GM21737 (cell line): ENCODE measurements around the gene CNTNAP2.

Experiments
- ATAC-seq: cut with Tn5 transposase; IDR thresholded peaks from one replicate; pipeline ENCODE4 v1.9.1; 2021; ENCODE audit warnings: mild to moderate bottlenecking, moderate library complexity; ENCODE audit not compliant: unreplicated experiment

CNTNAP2 gene

GRCh38 chr7:147188467-147188866 is 1071.9 kb downstream of the CNTNAP2 start:
- no peak for ATAC-seq

GRCh38 chr7:147193476-147193875 is 1076.9 kb downstream of the CNTNAP2 start:
- no peak for ATAC-seq

GRCh38 chr7:147196481-147196880 is 1079.9 kb downstream of the CNTNAP2 start:
- no peak for ATAC-seq

GRCh38 chr7:147197006-147197405 is 1080.4 kb downstream of the CNTNAP2 start:
- ATAC-seq: no peak

- no peak for ATAC-seq
Measured at GRCh38 chr7:147199868-147200267, 1083.3 kb downstream of the CNTNAP2 start.

GRCh38 chr7:147207988-147208387 is 1091.4 kb downstream of the CNTNAP2 start:
- ATAC-seq: no peak

GRCh38 chr7:147231275-147231674 is 1114.7 kb downstream of the CNTNAP2 start:
- no peak for ATAC-seq

GRCh38 chr7:147235645-147236382 is 1119.2 kb downstream of the CNTNAP2 start:
- ATAC-seq: no peak

- ATAC-seq: no peak
Measured at GRCh38 chr7:147240468-147240867, 1123.9 kb downstream of the CNTNAP2 start.

- ATAC-seq: no peak
Measured at GRCh38 chr7:147245274-147245673, 1128.7 kb downstream of the CNTNAP2 start.

GRCh38 chr7:147249956-147250355 is 1133.4 kb downstream of the CNTNAP2 start:
- no peak for ATAC-seq

GRCh38 chr7:147251751-147252325 is 1135.2 kb downstream of the CNTNAP2 start:
- no peak for ATAC-seq

- no peak for ATAC-seq
Measured at GRCh38 chr7:147261693-147262092, 1145.1 kb downstream of the CNTNAP2 start.

- ATAC-seq: no peak
Measured at GRCh38 chr7:147265528-147265927, 1148.9 kb downstream of the CNTNAP2 start.

GRCh38 chr7:147276106-147276505 is 1159.5 kb downstream of the CNTNAP2 start:
- ATAC-seq: no peak

GRCh38 chr7:147276783-147277370 is 1160.3 kb downstream of the CNTNAP2 start:
- no peak for ATAC-seq

GRCh38 chr7:147279514-147279913 is 1162.9 kb downstream of the CNTNAP2 start:
- ATAC-seq: no peak

- ATAC-seq: no peak
Measured at GRCh38 chr7:147279964-147280374, 1163.4 kb downstream of the CNTNAP2 start.

GRCh38 chr7:147282204-147282603 is 1165.6 kb downstream of the CNTNAP2 start:
- ATAC-seq: no peak

GRCh38 chr7:147296201-147296600 is 1179.6 kb downstream of the CNTNAP2 start:
- no peak for ATAC-seq

- no peak for ATAC-seq
Measured at GRCh38 chr7:147296986-147297385, 1180.4 kb downstream of the CNTNAP2 start.

GRCh38 chr7:147298611-147299043 is 1182.0 kb downstream of the CNTNAP2 start:
- no peak for ATAC-seq
